CD4-positive, alpha-beta T cell treated with Interleukin-10 for 1 hour (primary cell): ENCODE results near the gene SNX3.
A peak's percentile ranks its signal among the peaks of the same experiment; 100 is the strongest.

ENCODE experiments used
- DNase-seq: peaks from one replicate; pipeline ENCODE4 v3.0.0-alpha.2; 2020

The SNX3 gene

GRCh38 chr6:108200186-108200585 lies 60.7 kb downstream of the SNX3 start:
- no peak for DNase-seq

- no peak for DNase-seq
Measured at GRCh38 chr6:108198761-108199498, 61.9 kb downstream of the SNX3 start.

DNA sequence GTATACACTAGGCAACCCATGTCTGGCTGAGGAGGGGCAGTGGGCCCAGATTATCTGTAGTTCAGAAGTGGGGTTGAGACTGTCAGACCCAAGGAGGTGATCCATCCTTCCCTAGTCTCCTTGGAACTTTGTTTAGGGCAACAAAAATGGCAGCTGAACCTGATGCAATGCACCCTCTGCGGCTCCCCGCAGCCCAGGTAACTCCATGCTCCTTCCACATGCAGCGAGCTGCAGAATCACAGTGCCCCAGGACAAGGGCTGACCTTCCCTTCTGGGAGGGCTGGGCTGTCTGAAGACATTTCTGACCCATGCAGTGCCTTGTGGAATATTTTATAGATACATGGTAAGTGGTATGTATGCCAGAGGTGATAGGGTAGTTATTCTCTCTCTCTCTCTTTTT lies 65.6 kb downstream of the SNX3 start:
- DNase-seq: no peak

GRCh38 chr6:108194503-108194902 lies 66.3 kb downstream of the SNX3 start:
- DNase-seq: no peak

DNA sequence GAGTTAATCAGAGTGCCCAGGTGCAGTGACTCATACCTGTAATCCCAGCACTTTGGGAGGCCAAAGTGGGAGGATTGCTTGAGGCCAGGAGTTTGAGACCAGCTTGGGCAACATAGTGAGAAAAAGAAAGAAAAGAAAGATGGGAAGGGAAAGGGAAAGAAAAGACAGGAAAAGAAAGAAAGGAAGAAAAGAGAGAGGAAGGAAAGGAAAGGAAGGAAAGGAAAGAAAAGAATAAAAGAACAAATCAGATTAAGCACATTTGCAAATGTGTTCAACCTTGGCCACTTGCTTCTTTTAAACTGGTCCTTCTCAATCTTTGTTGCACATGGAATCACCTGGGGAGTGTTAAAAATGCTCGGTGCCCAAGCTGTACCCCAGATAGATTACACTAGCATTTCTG lies 67.0 kb downstream of the SNX3 start:
- no peak for DNase-seq

DNA sequence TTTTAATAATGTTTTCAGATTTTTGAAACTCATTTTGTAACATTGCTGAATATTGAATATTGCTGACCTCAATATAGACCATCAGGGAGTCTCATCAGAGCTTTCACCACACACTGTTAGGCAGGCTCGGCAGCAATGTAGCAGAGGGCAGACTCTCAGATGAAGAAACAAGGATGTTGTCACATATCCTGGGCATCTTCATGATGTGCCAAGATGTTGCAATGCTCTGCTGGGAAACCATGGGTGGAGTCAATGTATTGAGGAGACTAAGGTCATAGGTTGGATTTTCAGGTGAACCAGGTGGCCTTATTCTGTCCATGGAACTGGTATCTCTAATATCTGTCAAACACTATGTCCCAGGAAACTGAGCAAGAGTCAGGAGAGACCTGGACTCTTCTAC lies 67.7 kb downstream of the SNX3 start:
- no peak for DNase-seq

- DNase-seq: no peak
Measured at GRCh38 chr6:108187519-108187918, 73.3 kb downstream of the SNX3 start.

DNA sequence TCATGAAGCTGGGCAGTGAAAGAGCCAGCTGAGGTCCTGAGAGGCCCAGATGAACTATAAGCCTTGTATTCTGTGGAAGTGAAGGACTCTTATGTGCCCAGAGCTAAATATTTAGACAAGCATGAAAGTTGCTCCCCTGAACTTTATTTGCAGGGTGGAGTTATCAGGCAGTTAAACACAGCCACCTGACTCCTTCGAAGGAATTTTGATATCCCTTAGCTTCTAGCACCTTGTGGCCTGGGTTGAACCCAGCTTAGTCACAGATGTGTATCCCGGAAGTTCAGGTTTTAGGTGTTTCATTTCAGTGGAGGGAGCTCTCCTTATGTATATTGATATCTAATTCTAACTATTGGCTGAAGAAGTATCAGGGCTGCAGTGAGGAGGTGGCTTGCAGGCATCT lies 74.6 kb downstream of the SNX3 start:
- DNase-seq: no peak

- DNase-seq: no peak
Measured at GRCh38 chr6:108180776-108181175, 80.1 kb downstream of the SNX3 start.

- DNase-seq: no peak
Measured at GRCh38 chr6:108180266-108180665, 80.6 kb downstream of the SNX3 start.

GRCh38 chr6:108179741-108180140 lies 81.1 kb downstream of the SNX3 start:
- no peak for DNase-seq

DNA sequence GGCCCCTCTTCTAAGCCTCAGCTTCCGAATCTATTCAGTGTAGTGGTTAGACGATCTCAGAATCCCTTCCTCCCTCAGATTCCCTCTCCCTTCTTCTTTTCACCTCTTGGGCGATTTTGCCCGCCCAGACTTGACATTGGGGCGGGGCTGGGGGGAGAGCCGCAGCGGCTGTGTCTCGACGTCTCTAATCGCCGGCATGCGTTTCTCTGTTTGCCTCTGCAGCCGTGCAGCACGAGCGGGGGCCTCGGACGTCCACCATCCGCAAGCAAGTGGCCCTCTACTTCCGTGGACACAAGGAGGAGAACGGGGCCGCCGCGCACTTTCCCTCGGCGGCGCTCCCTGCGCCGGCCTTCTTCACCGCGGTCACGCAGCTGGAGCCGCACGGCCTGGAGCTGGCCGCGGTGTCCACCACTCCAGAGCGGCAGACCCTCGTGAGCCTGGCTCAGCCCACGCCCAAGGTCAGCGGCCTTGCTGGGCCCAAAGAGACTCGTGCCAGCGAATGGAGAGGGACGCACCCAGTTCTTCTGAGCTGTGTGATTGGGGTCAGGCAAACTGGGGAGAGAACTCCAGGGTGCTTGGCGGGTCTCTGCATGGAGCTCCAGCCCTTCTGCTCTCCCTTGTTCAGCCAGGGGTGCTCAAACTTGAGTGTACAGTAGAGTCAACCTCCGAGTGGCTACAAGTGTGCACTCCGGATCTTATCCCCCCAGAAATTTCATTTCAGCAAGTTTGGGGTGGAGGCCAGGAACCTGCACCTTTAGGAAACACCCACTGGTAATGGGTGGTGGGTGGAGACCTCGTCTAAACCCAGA lies 84.4 kb downstream of the SNX3 start:
- no peak for DNase-seq

DNA sequence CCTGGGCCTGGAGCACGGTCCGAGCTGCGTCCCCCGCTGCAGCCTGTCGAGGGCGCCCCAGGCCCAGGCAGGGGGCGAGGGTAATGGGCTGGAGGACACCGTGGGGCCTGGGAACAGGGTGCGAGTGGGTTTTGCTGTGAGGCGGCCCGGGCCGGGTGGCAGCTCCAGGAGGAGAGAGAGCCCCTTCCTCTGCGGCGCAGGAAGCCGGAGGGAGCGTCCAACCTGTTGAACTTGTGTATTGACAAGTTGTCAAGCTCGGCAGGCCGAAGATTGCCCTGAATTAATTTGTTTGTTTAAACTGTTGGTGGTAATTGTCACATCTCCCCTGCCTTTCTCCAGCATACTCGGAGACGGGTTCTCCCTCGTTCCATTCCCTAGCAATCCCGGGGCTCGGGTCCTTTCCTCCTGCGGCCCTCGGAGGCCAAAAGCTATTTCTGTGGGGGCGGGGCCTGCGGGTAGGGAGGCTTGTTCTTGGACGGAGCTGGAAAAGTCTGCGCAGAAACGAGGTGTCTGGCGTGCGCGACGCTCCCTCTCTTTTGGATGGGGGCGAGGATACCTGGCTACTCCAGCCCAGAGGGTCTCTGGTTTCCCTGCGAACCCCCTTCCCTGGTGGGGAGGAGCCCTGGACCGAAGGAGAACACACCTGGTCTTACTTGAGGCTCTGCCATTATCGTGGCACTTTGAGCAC lies 85.1 kb downstream of the SNX3 start:
- no peak for DNase-seq

GRCh38 chr6:108175176-108175591 lies 85.7 kb downstream of the SNX3 start:
- no peak for DNase-seq

GRCh38 chr6:108174371-108175175 lies 86.3 kb downstream of the SNX3 start:
- DNase-seq: peak; percentile 15

DNA sequence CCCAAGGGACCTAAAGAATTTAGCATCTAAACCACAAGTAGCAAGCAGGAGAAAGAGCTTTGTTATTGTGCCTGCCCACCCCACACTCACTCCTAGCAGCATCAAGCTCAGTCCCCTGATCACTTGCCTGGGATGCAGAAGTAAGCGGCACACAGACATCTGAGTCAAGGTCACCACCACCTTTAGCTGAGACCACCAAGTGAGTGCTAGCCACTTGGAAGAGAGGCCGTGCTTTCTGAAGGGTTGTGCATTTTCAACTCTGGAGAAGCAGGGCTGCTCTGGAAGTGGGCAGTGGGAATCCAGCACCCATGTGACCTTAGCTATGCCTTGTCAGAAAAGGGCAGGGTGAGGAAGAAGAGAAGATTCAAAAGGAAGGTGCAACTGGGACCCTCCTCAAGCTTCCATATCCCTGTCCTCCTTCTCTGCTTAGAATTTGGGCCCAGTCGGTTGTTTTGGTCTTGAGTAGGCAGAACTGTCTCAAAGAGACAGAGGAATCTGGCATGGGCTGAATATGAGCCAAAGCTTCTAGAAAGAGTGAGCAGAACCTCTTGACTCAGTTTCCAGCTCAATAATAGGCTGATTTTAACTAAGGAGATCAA lies 88.8 kb downstream of the SNX3 start:
- DNase-seq: no peak

DNA sequence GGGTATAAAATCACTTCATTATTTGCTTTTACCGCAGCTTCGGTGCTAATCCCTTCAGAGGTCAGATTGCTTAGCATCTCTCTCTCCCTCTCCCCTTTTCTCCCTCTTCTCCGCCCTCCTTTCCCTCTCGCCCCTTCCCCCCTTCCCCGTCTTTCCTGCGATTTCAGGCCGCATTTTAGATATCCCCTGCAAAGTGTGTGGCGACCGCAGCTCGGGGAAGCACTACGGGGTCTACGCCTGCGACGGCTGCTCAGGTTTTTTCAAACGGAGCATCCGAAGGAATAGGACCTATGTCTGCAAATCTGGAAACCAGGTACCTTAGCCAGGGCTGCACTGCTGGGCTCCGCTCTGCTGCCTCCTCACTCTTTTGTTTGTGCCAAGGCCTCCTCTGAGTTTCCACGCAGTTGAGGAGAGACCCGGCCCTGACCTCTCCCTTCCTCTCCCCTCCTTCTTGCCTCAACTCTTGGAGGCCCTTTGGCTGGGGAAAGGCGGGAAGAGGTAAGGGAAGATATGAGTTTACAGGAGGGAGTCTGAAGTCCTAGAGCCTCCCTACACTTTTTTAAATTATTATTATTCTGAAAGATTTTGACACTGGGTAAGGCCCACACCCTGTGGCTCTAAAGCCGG lies 89.4 kb downstream of the SNX3 start:
- no peak for DNase-seq

GRCh38 chr6:108170332-108171290 lies 90.2 kb downstream of the SNX3 start:
- DNase-seq: no peak

- no peak for DNase-seq
Measured at GRCh38 chr6:108169464-108170331, 91.1 kb downstream of the SNX3 start.
